Measurements from ENCODE around the gene LYRM4. TPM values are rescaled to one million over a fixed set of nuclear protein-coding genes. Genes with fewer than 3 reads are reported as not detected.

LYRM4 gene
- total and polyA plus RNA-seq, 9 of the 15 experiments (the other 6 are each of a cell fraction or from before 2014, with no cell fraction given) = 24.2 to 69.4 (median 41.8) TPM

- ATAC-seq (peak; percentile 98), DNase-seq (ENCODE audit: extremely low read depth in 1 of 4, low spot score in 3 of 4) (peak; percentile 64 to 84 (median 76)), FAIRE-seq (peak; percentile 77)
- intact Hi-C loops (cut with micrococcal nuclease) = loop anchor here (1.0 to 5.0 kb wide), 6 partner anchors 72 to 188 kb away; no protein-coding TSS in a partner anchor
- Histone ChIP-seq H3K4me2 (ENCODE audit: insufficient read depth, low read length) (no peak overlapping the region), H3K27ac (ENCODE audit: extremely low read depth, low read depth, low read length) (no peak overlapping the region), H3K9me1 (ENCODE audit: control insufficient read depth, insufficient read depth, low read length) (peaks cover 3% of the 10 kb centered on the region), H3K79me2 (ENCODE audit: control insufficient read depth, insufficient read depth, low read length) (no peaks in the 10 kb centered on the region), H3K27me3 (ENCODE audit: control insufficient read depth in 2 of 2, insufficient read depth in 2 of 2, low read length in 2 of 2) (no peaks in the 10 kb centered on the region), H3K4me3 (no peak overlapping the region), H3K9ac (ENCODE audit: insufficient read depth in 1 of 2, low read depth in 2 of 2, low read length in 2 of 2) (no peak overlapping the region), H2AFZ (ENCODE audit: low read depth, low read length) (no peak overlapping the region), H3K9me3 (replicated peaks; ENCODE audit: control insufficient read depth, insufficient read depth, low read depth, low read length) (no peaks in the 10 kb centered on the region), H3K4me1 (replicated peaks in 1 of 2; ENCODE audit: control insufficient read depth in 2 of 2, insufficient read depth in 2 of 2, low read length in 2 of 2) (peaks cover 0 to 12% of the 10 kb centered on the region in 2 experiments; a peak in 3 of 5 replicates), H3K36me3 (ENCODE audit: control insufficient read depth, insufficient read depth, low read length) (peaks cover 48% of the 10 kb centered on the region), H4K20me1 (replicated peaks; ENCODE audit: control insufficient read depth, insufficient read depth, low read length) (0 out of 2 replicates have a peak, but pooled peaks cover 6% of the 10 kb centered on the region)
- in situ Hi-C loops (cut with MboI) = loop anchor here (5.0 kb wide), 1 partner anchor 188 kb away; no protein-coding TSS in a partner anchor
- ChIA-PET POLR2A (interaction anchor here (0.5 to 1.3 kb wide), 5 partner anchors 9 to 1233 kb away, joined by 3 to 4 read pairs (median 3); no protein-coding TSS in a partner anchor), CTCF (ENCODE audit: low intra/inter-chr PET ratio) (interaction anchor here (0.5 to 2.8 kb wide), 7 partner anchors 50 to 917 kb away, joined by 3 to 25 read pairs (median 6); no protein-coding TSS in a partner anchor)
- BruUV-seq (replicated peaks) = no TSS peak
- 57% methylated on average over 10 of the region's 10 CpGs for WGBS (ENCODE audit: insufficient coverage, low coverage, missing lambda C conversion rate)
- TF ChIP-seq ADNP (tag; IDR thresholded peaks at IDR 0.05) (no peak), RCOR1 (IDR thresholded peaks at IDR 0.05; ENCODE audit: borderline replicate concordance in 1 of 2, low read depth in 2 of 2, low read length in 2 of 2) (peak in 1 of 2 experiments; percentile 56; a peak in 1 of 4 replicates), ZNF324 (CRISPR knock-in tag; IDR thresholded peaks at IDR 0.05) (no peak), ZNF75A (CRISPR knock-in tag; IDR thresholded peaks at IDR 0.05) (no peak), NCOA4 (IDR thresholded peaks at IDR 0.05; ENCODE audit: partially characterized antibody) (no peak), ARID2 (IDR thresholded peaks at IDR 0.05) (peak; percentile 85), TEAD4 (IDR thresholded peaks at IDR 0.05; ENCODE audit: low read length) (no peak), TEAD4 (CRISPR knock-in tag; IDR thresholded peaks at IDR 0.05; ENCODE audit: borderline replicate concordance) (no peak), SMARCC2 (IDR thresholded peaks at IDR 0.05; ENCODE audit: low read depth) (no peak), PHF20 (IDR thresholded peaks at IDR 0.05; ENCODE audit: partially characterized antibody) (no peak), PHB2 (IDR thresholded peaks at IDR 0.05; ENCODE audit: low read depth) (no peak), RBM22 (IDR thresholded peaks at IDR 0.05; ENCODE audit: low read depth, low read length, poor library complexity, severe bottlenecking) (no peak), FOXA3 (CRISPR knock-in tag; conservative IDR thresholded peaks at IDR 0.05 in 1 of 2, IDR thresholded peaks at IDR 0.05 in 1 of 2) (no peak), MYBL2 (IDR thresholded peaks at IDR 0.05; ENCODE audit: low read depth) (no peak), MYBL2 (CRISPR knock-in tag; IDR thresholded peaks at IDR 0.05; ENCODE audit: borderline replicate concordance) (no peak), MTA1 (IDR thresholded peaks at IDR 0.05; ENCODE audit: borderline replicate concordance) (no peak), NRF1 (conservative IDR thresholded peaks at IDR 0.05 in 1 of 2, IDR thresholded peaks at IDR 0.05 in 1 of 2) (no peak), ZNF830 (CRISPR knock-in tag; IDR thresholded peaks at IDR 0.05) (no peak), YY1 (IDR thresholded peaks at IDR 0.05; ENCODE audit: borderline replicate concordance in 1 of 3, control insufficient read depth in 1 of 3, extremely low read depth in 1 of 3, insufficient read depth in 3 of 3, insufficient read length in 1 of 3, insufficient replicate concordance in 2 of 3, low read depth in 1 of 3, low read length in 2 of 3) (no peak), SMC3 (conservative IDR thresholded peaks at IDR 0.05; ENCODE audit: insufficient read depth, low read depth, low read length) (peak; percentile 95), NR2C2 (CRISPR knock-in tag; IDR thresholded peaks at IDR 0.05) (no peak), NR2C2 (tag; IDR thresholded peaks at IDR 0.05) (no peak)
- TF ChIP-seq, protein P1, sequence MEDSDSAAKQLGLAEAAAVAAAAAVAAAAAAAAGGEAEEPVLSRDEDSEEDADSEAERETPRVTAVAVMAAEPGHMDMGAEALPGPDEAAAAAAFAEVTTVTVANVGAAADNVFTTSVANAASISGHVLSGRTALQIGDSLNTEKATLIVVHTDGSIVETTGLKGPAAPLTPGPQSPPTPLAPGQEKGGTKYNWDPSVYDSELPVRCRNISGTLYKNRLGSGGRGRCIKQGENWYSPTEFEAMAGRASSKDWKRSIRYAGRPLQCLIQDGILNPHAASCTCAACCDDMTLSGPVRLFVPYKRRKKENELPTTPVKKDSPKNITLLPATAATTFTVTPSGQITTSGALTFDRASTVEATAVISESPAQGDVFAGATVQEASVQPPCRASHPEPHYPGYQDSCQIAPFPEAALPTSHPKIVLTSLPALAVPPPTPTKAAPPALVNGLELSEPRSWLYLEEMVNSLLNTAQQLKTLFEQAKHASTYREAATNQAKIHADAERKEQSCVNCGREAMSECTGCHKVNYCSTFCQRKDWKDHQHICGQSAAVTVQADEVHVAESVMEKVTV (CRISPR knock-in tag; IDR thresholded peaks at IDR 0.05) = peak; percentile 58; the same call in 1 of the 2 replicates
These were observed 46.1 kb downstream of the LYRM4 start for GRCh38 chr6:5214570-5215052.

All from K562 (cell line).